NT2/D1 (cell line): Measurements from ENCODE around the gene STXBP1.

Experiments
- SUZ12 ChIP-seq: IDR thresholded peaks from 2 replicates; pipeline ENCODE4 v1.6.1; 2011; ENCODE audit not compliant: insufficient read length, insufficient read depth; ENCODE audit errors: extremely low read depth
- YY1 ChIP-seq: IDR thresholded peaks from 2 replicates; pipeline ENCODE4 v1.6.1; 2011; ENCODE audit not compliant: insufficient read length, insufficient read depth
- ZNF274 ChIP-seq: IDR thresholded peaks from 2 replicates; pipeline ENCODE4 v1.6.1; 2011; ENCODE audit warnings: mild to moderate bottlenecking, low read depth, low read length

DNA sequence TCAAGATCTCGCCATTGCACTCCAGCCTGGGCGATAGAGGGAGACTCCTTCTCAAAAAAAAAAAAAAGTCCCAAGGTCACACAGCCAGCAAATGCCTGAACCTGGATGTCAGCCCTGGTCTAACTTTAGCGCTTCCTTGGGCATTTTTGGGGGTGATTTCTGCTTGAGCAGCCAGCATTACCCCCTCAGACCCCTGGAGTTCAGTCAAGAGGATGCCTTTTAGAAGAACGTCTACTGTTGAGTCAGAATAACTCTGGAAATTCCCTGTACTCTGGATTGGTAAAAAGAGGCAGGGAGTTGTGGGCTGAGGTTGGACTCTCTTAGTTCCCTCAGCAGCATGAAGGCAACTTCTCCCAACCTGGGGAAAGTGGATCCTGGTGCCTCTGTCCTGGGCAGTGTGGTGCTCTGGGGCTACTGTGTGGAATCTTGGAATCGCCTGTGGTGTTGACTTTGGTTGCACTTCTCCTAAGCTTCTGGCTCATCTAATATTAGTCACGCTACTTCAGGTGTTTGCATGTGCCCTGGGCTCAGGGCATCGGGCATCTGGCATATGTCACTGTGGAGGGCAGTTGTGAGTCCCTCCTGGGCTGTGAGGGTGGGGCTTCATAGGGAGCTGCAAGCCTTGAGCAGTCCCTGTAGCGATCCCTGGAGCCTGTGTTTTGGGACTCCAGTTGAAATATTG, 32.2 kb downstream of the STXBP1 start:
- TF ChIP-seq YY1 (no peak), SUZ12 (no peak), ZNF274 (no peak)
